GM12892 (cell line): ENCODE measurements around the gene H1-8.

ENCODE experiments used
- POLR2A ChIP-seq: IDR thresholded peaks from 2 replicates; pipeline ENCODE4 v1.6.1; 2011; ENCODE audit warnings: low read depth, low read length, control low read depth
- TAF1 ChIP-seq: IDR thresholded peaks from 2 replicates; pipeline ENCODE4 v1.6.1; 2011; ENCODE audit warnings: low read depth, mild to moderate bottlenecking, control low read depth, low read length, borderline replicate concordance

- TF ChIP-seq POLR2A, result no peak
- no peak for TF ChIP-seq TAF1
Measured at GRCh38 chr3:129555616-129556357, 12.8 kb downstream of the H1-8 start.
